Keratinocyte (primary cell): ENCODE data around the gene CHN2. TPM values are rescaled to one million over a fixed set of nuclear protein-coding genes. Genes with fewer than 3 reads are reported as not detected.

Experiments used
- DNase-seq: peaks from one replicate; pipeline ENCODE4 v3.0.0-alpha.2; 2011; ENCODE audit warnings: low read depth, missing footprints, low spot score
- FAIRE-seq: peaks from 2 replicates; lab custom pipeline; 2011; peaks lifted over from hg19 to GRCh38; lab: Jason Lieb, UNC
- H2AFZ ChIP-seq: 2 replicates; pipeline ENCODE4 v1.6.0; 2012; ENCODE audit warnings: low read length, control low read depth, inconsistent platforms; ENCODE audit not compliant: control insufficient read depth
- H3K27ac ChIP-seq: 2 replicates; pipeline ENCODE4 v1.5.1; 2011; ENCODE audit warnings: low read length; ENCODE audit not compliant: control insufficient read depth, insufficient read depth
- H3K27me3 ChIP-seq: 3 replicates; pipeline ENCODE4 v1.6.0; 2011; ENCODE audit warnings: low read length; ENCODE audit not compliant: control insufficient read depth, insufficient read depth; ENCODE audit errors: extremely low read depth
- H3K36me3 ChIP-seq, 2 experiments: 2 replicates in 1 of 2; 3 replicates in 1 of 2; pipeline ENCODE4 v1.5.1; 2011; ENCODE audit warnings: low read length in 2 of 2, mild to moderate bottlenecking in 1 of 2; ENCODE audit not compliant: control insufficient read depth in 2 of 2, insufficient read depth in 2 of 2; ENCODE audit errors: extremely low read depth in 1 of 2
- H3K4me1 ChIP-seq: 3 replicates; pipeline ENCODE4 v1.5.1; 2011; ENCODE audit warnings: low read length; ENCODE audit not compliant: control insufficient read depth, insufficient read depth; ENCODE audit errors: extremely low read depth
- H3K4me2 ChIP-seq: 3 replicates; pipeline ENCODE4 v1.6.0; 2011; ENCODE audit warnings: low read depth, low read length; ENCODE audit not compliant: control insufficient read depth, insufficient read depth; ENCODE audit errors: extremely low read depth
- H3K4me3 ChIP-seq, 3 experiments: fragments of 200-600 bp in 1 of 3; sonication (generic) in 1 of 3; 2 replicates in 2 of 3; 3 replicates in 1 of 3; pipeline ENCODE4 v1.5.1; 2011 to 2016; ENCODE audit warnings: low read length in 3 of 3, mild to moderate bottlenecking in 3 of 3, control low read depth in 2 of 3, inconsistent platforms in 1 of 3, low read depth in 1 of 3, mixed read lengths in 1 of 3, mixed run types in 1 of 3, moderate library complexity in 1 of 3; ENCODE audit not compliant: control insufficient read depth in 2 of 3, insufficient read depth in 2 of 3; ENCODE audit errors: extremely low read depth in 1 of 3
- H3K79me2 ChIP-seq: 2 replicates; pipeline ENCODE4 v1.6.0; 2012; ENCODE audit warnings: low read length; ENCODE audit not compliant: control insufficient read depth, insufficient read depth
- H3K9ac ChIP-seq: 3 replicates; pipeline ENCODE4 v1.6.0; 2011; ENCODE audit warnings: low read length; ENCODE audit not compliant: control insufficient read depth, insufficient read depth; ENCODE audit errors: extremely low read depth
- H3K9me1 ChIP-seq: 3 replicates; pipeline ENCODE4 v1.6.0; 2011; ENCODE audit warnings: low read length; ENCODE audit not compliant: control insufficient read depth, insufficient read depth; ENCODE audit errors: extremely low read depth
- H3K9me3 ChIP-seq: 2 replicates; pipeline ENCODE4 v1.5.1; 2012; ENCODE audit warnings: low read depth, low read length; ENCODE audit not compliant: control insufficient read depth
- H4K20me1 ChIP-seq: 3 replicates; pipeline ENCODE4 v1.6.0; 2011; ENCODE audit warnings: low read length; ENCODE audit not compliant: control insufficient read depth, insufficient read depth; ENCODE audit errors: extremely low read depth
- EZH2 ChIP-seq: IDR thresholded peaks from one replicate; pipeline ENCODE4 v1.6.1; 2012; ENCODE audit warnings: inconsistent platforms, mild to moderate bottlenecking, low read length, moderate library complexity
- dilution Hi-C: fragments of 300-500 bp; cut with MboI; formaldehyde crosslinking; loops from one replicate; pipeline ENCODE4 v1.7.0; 2020; ENCODE audit warnings: low sequenced_read_pairs; ENCODE audit not compliant: extremely low pct_ligation_motif_present
- polyA plus RNA-seq, 5 experiments: library from polyadenylated mRNA; depleted of rRNA in 3 of 5; stranded (reverse) in 3 of 5; stranded (forward) in 1 of 5; unstranded in 1 of 5; fragments of >200 nt; gene quantifications; 1 replicate in 1 of 5; 2 replicates in 3 of 5; 3 replicates in 1 of 5; pipeline versions ENCODE4 v1.2.1 to v1.2.3, GENCODE V29; 2011 to 2012; ENCODE audit warnings: missing spikeins in 2 of 5, low read depth in 1 of 5, low replicate concordance in 1 of 5
- TF ChIP-seq, protein P1 (sequence below), 3 experiments: IDR thresholded peaks in 1 of 3; conservative IDR thresholded peaks in 1 of 3; optimal IDR thresholded peaks in 1 of 3; 2 replicates in 2 of 3; 3 replicates in 1 of 3; pipeline versions ENCODE3 to v1.5.1; 2011; ENCODE audit warnings: low read length in 3 of 3, mild to moderate bottlenecking in 3 of 3, moderate library complexity in 2 of 3, control low read depth in 1 of 3, inconsistent platforms in 1 of 3; ENCODE audit not compliant: insufficient read depth in 2 of 3; ENCODE audit errors: extremely low read depth in 1 of 3

The CHN2 gene
- polyA plus RNA-seq, 1 donor (not counting 4 experiments of a cell fraction or from before 2014, with no cell fraction given), result 1.8 TPM

DNA sequence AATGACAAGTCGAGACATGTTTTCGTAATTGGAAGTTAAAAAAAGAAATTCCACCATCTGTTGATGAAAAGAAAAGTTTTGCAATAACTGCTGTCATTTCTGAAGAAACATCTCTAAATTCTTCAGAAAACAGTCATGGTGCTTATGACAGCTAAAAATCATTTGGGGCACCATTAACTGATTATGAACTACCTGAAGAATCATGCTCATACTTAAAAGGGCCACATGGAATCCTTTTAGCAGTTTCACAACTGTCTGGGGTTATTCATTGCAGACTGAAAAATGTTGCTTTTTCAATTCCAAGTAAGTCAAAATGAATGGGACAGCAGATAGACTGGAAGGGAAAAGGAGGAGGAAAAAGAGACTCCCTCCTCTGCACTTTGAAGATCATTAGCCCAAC lies 134.2 kb downstream of the CHN2 start:
- H3K9me1 ChIP-seq, result no peaks in the 10 kb centered on the region
- no peak overlapping the region for H3K9ac ChIP-seq
- no peaks in the 10 kb centered on the region for H3K36me3 ChIP-seq
- peak; percentile 9 for FAIRE-seq
- H3K79me2 ChIP-seq, result no peaks in the 10 kb centered on the region
- no peak overlapping the region for H3K27ac ChIP-seq
- H3K4me2 ChIP-seq, result no peak overlapping the region
- dilution Hi-C loops, result no loop called here
- H3K4me3 ChIP-seq, result no peak overlapping the region
- no peaks in the 10 kb centered on the region for H3K9me3 ChIP-seq
- TF ChIP-seq, protein P1, sequence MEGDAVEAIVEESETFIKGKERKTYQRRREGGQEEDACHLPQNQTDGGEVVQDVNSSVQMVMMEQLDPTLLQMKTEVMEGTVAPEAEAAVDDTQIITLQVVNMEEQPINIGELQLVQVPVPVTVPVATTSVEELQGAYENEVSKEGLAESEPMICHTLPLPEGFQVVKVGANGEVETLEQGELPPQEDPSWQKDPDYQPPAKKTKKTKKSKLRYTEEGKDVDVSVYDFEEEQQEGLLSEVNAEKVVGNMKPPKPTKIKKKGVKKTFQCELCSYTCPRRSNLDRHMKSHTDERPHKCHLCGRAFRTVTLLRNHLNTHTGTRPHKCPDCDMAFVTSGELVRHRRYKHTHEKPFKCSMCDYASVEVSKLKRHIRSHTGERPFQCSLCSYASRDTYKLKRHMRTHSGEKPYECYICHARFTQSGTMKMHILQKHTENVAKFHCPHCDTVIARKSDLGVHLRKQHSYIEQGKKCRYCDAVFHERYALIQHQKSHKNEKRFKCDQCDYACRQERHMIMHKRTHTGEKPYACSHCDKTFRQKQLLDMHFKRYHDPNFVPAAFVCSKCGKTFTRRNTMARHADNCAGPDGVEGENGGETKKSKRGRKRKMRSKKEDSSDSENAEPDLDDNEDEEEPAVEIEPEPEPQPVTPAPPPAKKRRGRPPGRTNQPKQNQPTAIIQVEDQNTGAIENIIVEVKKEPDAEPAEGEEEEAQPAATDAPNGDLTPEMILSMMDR (optimal IDR thresholded peaks at IDR 0.05 in 1 of 3, IDR thresholded peaks at IDR 0.05 in 1 of 3, conservative IDR thresholded peaks at IDR 0.05 in 1 of 3; ENCODE audit: extremely low read depth in 1 of 3, insufficient read depth in 2 of 3, low read length in 3 of 3), result no peak
- no peak for TF ChIP-seq EZH2
- H3K27me3 ChIP-seq, result no peaks in the 10 kb centered on the region
- H3K4me1 ChIP-seq, result peaks cover 8% of the 10 kb centered on the region
- no peaks in the 10 kb centered on the region for H4K20me1 ChIP-seq
- H2AFZ ChIP-seq, result no peak overlapping the region
- no peak for DNase-seq

DNA sequence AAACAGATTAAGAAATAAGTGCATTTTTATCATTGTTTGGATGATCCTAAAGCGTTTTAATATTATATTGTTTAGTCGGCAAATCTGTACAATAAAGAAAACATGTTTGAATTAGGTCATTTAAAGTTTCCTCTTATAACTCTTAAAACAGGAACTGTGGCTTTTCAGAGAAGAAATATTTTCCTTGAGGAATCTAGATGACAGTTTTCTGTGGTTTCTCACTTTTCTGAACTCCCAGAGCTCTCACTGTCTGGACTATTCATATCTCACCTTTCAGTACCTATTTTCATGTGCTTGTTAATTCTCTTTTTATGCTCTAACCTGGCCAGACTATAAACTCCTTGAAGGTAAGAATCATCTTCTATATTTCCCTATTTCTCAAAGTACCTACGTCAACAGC lies 135.1 kb downstream of the CHN2 start:
- H3K36me3 ChIP-seq, result no peaks in the 10 kb centered on the region
- TF ChIP-seq EZH2, result no peak
- TF ChIP-seq, protein P1 (optimal IDR thresholded peaks at IDR 0.05 in 1 of 3, IDR thresholded peaks at IDR 0.05 in 1 of 3, conservative IDR thresholded peaks at IDR 0.05 in 1 of 3; ENCODE audit: extremely low read depth in 1 of 3, insufficient read depth in 2 of 3, low read length in 3 of 3), result no peak
- peaks cover 8% of the 10 kb centered on the region for H3K4me1 ChIP-seq
- no peak for DNase-seq
- no peak overlapping the region for H3K9ac ChIP-seq
- no peaks in the 10 kb centered on the region for H3K79me2 ChIP-seq
- H3K9me3 ChIP-seq, result no peaks in the 10 kb centered on the region
- no peaks in the 10 kb centered on the region for H3K9me1 ChIP-seq
- no peak overlapping the region for H2AFZ ChIP-seq
- H3K4me3 ChIP-seq, result no peak overlapping the region
- dilution Hi-C loops, result no loop called here
- H3K27me3 ChIP-seq, result no peaks in the 10 kb centered on the region
- H3K4me2 ChIP-seq, result no peak overlapping the region
- no peak for FAIRE-seq
- no peaks in the 10 kb centered on the region for H4K20me1 ChIP-seq
- no peak overlapping the region for H3K27ac ChIP-seq
